GM12865 (cell line): Measurements from ENCODE around the gene SGCD.

ENCODE experiments used
- DNase-seq: peaks from one replicate; pipeline ENCODE4 v3.0.0; 2010; ENCODE audit warnings: low read depth
- H3K4me3 ChIP-seq: 2 replicates; pipeline ENCODE4 v1.5.1; 2011; ENCODE audit warnings: mild to moderate bottlenecking, low read depth, low read length, control low read depth
- CTCF ChIP-seq: IDR thresholded peaks from 2 replicates; pipeline ENCODE4 v1.5.1; 2011; ENCODE audit warnings: low read length, control low read depth, low read depth, inconsistent platforms; ENCODE audit not compliant: insufficient read depth; ENCODE audit errors: missing control alignments

Gene SGCD

GRCh38 chr5:156405988-156406387, 79.0 kb downstream of the SGCD start:
- TF ChIP-seq CTCF: no peak
- no peak for DNase-seq
- no peak overlapping the region for H3K4me3 ChIP-seq

GRCh38 chr5:156407251-156407650, 80.3 kb downstream of the SGCD start:
- no peak for TF ChIP-seq CTCF
- no peak overlapping the region for H3K4me3 ChIP-seq
- no peak for DNase-seq

GRCh38 chr5:156409834-156410233, 82.9 kb downstream of the SGCD start:
- no peak for DNase-seq
- no peak for TF ChIP-seq CTCF
- H3K4me3 ChIP-seq: no peak overlapping the region

GRCh38 chr5:156411185-156411613, 84.2 kb downstream of the SGCD start:
- TF ChIP-seq CTCF: no peak
- H3K4me3 ChIP-seq: no peak overlapping the region
- DNase-seq: no peak

GRCh38 chr5:156411957-156412356, 85.0 kb downstream of the SGCD start:
- H3K4me3 ChIP-seq: no peak overlapping the region
- TF ChIP-seq CTCF: no peak
- DNase-seq: no peak

GRCh38 chr5:156414391-156414790, 87.4 kb downstream of the SGCD start:
- no peak for TF ChIP-seq CTCF

GRCh38 chr5:156419661-156420060, 92.7 kb downstream of the SGCD start:
- TF ChIP-seq CTCF: no peak
- H3K4me3 ChIP-seq: no peak overlapping the region
- DNase-seq: no peak

More at GRCh38 chr5:156414391-156414790, 87.4 kb downstream of the SGCD start:
- no peak for DNase-seq
- no peak overlapping the region for H3K4me3 ChIP-seq
